Colonic mucosa (tissue), 4 donors: ENCODE data around the gene CTNNB1. TPM values are rescaled to one million over a fixed set of nuclear protein-coding genes. Genes with fewer than 3 reads are reported as not detected.
"Not testable (repeated sequence)": the region's sequence is repeated elsewhere in the genome, so short reads cannot be mapped to it uniquely, and the experiment has no call there.

Experiments
- DNase-seq: peaks from one replicate; pipeline ENCODE4 v3.0.0-alpha.2; 2020
- H3K27ac ChIP-seq: fragments of 200-600 bp; one replicate; pipeline ENCODE4 v1.8.0; 2021
- H3K27me3 ChIP-seq: fragments of 200-600 bp; one replicate; pipeline ENCODE4 v1.8.0; 2021
- H3K36me3 ChIP-seq: fragments of 200-600 bp; one replicate; pipeline ENCODE4 v1.8.0; 2021
- H3K4me1 ChIP-seq: fragments of 200-600 bp; one replicate; pipeline ENCODE4 v1.8.0; 2021; ENCODE audit warnings: mild to moderate bottlenecking
- H3K4me3 ChIP-seq: fragments of 200-600 bp; one replicate; pipeline ENCODE4 v1.8.0; 2021
- H3K9ac ChIP-seq, 2 donors: one replicate each; pipeline ENCODE4 v1.7.0; 2013; ENCODE audit warnings: control low read depth in 2 of 2, low read depth in 2 of 2, low read length in 2 of 2
- H3K9me3 ChIP-seq: fragments of 200-600 bp; one replicate; pipeline ENCODE4 v1.8.0; 2021
- intact Hi-C: fragments of 100-400 bp; cut with DNase I; formaldehyde crosslinking; loops from one replicate; pipeline ENCODE4 v1.14.1; 2022
- total RNA-seq, 2 donors: library from RNA; stranded (reverse); fragmentation: NEBNext Ultra II Directional in 1 of 2; extraction: Animal tissue kit (Norgen Biotek cat#: 25700) in 1 of 2; gene quantifications; one replicate each; pipeline ENCODE4 v1.2.1, GENCODE V29; 2021
- TF ChIP-seq, protein P1 (sequence below): fragments of 200-600 bp; IDR thresholded peaks from one replicate; pipeline ENCODE4 v1.8.0; 2022; ENCODE audit warnings: antibody characterized with exemption, mild to moderate bottlenecking
- donor health status: healthy.
- donor health status: DM: no; HTN: no; CAD: no.
- donor health status: DM: no; HTN: no; CAD: no.

The CTNNB1 gene
- total RNA-seq, 2 donors from 2014 or later: 403 to 426 TPM

GRCh38 chr3:41277790-41278465 lies 78.6 kb downstream of the CTNNB1 start:
- Histone ChIP-seq H3K27ac (no peak overlapping the region), H3K4me3 (no peak overlapping the region), H3K9ac (no peak overlapping the region), H3K4me1 (no peaks in the 10 kb centered on the region), H3K9me3 (no peaks in the 10 kb centered on the region), H3K27me3 (no peaks in the 10 kb centered on the region), H3K36me3 (no peaks in the 10 kb centered on the region)
- intact Hi-C loops: no loop called here
- TF ChIP-seq, protein P1, sequence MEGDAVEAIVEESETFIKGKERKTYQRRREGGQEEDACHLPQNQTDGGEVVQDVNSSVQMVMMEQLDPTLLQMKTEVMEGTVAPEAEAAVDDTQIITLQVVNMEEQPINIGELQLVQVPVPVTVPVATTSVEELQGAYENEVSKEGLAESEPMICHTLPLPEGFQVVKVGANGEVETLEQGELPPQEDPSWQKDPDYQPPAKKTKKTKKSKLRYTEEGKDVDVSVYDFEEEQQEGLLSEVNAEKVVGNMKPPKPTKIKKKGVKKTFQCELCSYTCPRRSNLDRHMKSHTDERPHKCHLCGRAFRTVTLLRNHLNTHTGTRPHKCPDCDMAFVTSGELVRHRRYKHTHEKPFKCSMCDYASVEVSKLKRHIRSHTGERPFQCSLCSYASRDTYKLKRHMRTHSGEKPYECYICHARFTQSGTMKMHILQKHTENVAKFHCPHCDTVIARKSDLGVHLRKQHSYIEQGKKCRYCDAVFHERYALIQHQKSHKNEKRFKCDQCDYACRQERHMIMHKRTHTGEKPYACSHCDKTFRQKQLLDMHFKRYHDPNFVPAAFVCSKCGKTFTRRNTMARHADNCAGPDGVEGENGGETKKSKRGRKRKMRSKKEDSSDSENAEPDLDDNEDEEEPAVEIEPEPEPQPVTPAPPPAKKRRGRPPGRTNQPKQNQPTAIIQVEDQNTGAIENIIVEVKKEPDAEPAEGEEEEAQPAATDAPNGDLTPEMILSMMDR: no peak
- DNase-seq: no peak

DNA sequence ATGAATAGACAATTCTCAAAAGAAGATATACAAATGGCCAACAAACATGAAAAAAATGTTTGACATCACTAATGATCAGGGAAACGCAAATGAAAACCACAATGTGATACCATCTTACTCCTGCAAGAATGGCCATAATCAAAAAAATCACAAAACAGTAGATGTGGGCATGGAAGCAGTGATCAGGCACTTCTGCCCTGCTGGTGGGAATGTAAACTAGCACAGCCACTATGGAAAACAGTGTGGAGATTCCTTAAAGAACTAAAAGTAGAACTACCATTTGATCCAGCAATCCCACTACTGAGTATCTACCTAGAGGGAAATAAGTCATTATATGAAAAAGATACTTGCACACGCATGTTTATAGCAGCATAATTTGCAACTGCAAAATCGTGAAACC lies 85.6 kb downstream of the CTNNB1 start:
- H3K9ac ChIP-seq, H3K36me3 ChIP-seq, H3K27me3 ChIP-seq, H3K4me3 ChIP-seq, H3K4me1 ChIP-seq, DNase-seq, intact Hi-C loops, H3K9me3 ChIP-seq, H3K27ac ChIP-seq: not testable (repeated sequence)

- Histone ChIP-seq H3K4me1 (no peaks in the 10 kb centered on the region), H3K4me3 (no peak overlapping the region), H3K27me3 (no peaks in the 10 kb centered on the region), H3K9me3 (no peaks in the 10 kb centered on the region), H3K36me3 (no peaks in the 10 kb centered on the region), H3K9ac (no peak overlapping the region), H3K27ac (no peak overlapping the region)
- DNase-seq: no peak
- intact Hi-C loops: no loop called here
- TF ChIP-seq, protein P1: no peak
Measured at GRCh38 chr3:41286305-41286704, 87.0 kb downstream of the CTNNB1 start.

DNA sequence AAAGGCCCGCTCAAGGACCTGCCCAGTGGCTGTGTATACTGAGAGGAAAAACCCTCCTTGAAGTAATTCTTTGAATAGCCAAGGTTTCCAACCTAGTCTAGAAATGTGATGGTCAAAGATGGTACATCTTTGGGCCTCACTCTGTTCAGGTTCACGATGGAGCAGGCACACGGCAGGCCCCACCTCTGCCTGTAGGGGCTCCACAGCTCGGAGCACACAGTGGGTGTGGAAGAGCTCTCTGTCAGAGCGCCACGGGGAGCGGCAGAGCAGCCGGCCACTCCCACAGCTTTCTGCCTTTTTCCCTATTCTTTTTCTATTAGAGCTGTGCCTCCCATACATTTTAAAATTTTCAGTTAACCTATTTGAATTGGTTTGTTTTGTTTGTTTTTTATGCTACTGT lies 89.5 kb downstream of the CTNNB1 start:
- no peaks in the 10 kb centered on the region for H3K27me3 ChIP-seq
- no peaks in the 10 kb centered on the region for H3K9me3 ChIP-seq
- TF ChIP-seq, protein P1: no peak
- H3K36me3 ChIP-seq: no peaks in the 10 kb centered on the region
- H3K27ac ChIP-seq: no peak overlapping the region
- DNase-seq: no peak
- intact Hi-C loops: no loop called here
- H3K4me3 ChIP-seq: no peak overlapping the region
- H3K9ac ChIP-seq: no peak overlapping the region
- H3K4me1 ChIP-seq: no peaks in the 10 kb centered on the region
